UCSD-AML1 (cell line): ENCODE data around the gene NTRK2.

Experiments used
- DNase-seq: peaks from one replicate; lab custom pipeline; 2025; ENCODE audit not compliant: unreplicated experiment; lab: John Stamatoyannopoulos, UW

Gene NTRK2

DNA sequence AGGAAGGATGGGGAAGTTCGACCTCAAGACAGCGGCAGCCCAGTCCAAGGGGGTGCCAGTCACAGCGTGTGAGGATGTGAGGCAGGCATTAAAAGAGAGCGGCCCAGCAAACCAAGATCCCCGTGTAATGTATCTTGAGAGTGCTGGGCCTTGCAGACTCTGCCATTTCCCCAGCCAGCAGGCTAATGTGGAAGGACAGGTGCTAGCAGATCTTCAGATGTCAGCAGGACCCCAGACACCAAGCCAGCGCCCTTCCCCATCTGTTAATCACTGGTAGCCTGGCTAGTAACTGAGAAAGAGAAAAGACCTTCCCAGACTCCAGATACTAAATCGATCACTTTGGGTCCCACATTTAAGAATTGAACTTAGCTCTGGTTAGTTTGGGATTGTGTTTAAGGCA, 62.2 kb downstream of the NTRK2 start:
- DNase-seq: no peak

DNA sequence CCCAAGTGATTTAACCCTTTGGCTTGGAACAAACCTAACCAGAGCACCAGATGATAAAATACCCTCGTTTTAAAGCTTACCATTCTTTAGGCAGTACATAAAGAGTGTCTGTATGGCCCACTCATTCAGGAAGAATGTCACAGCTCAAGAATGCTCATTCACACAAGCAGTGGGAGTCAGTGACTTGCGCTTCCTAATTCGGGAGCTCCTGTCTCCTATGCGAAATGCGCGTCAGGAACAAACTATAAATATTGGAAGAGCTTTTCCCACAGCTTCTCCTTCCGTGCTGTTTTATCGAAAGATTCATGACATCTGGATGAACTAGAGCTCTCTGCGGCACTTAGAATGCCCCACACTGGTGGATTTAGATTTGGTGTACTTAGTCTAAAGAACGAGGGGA, 66.6 kb downstream of the NTRK2 start:
- DNase-seq: no peak

GRCh38 chr9:84736536-84736935, 67.0 kb downstream of the NTRK2 start:
- no peak for DNase-seq

GRCh38 chr9:84738353-84738752, 68.8 kb downstream of the NTRK2 start:
- no peak for DNase-seq

DNA sequence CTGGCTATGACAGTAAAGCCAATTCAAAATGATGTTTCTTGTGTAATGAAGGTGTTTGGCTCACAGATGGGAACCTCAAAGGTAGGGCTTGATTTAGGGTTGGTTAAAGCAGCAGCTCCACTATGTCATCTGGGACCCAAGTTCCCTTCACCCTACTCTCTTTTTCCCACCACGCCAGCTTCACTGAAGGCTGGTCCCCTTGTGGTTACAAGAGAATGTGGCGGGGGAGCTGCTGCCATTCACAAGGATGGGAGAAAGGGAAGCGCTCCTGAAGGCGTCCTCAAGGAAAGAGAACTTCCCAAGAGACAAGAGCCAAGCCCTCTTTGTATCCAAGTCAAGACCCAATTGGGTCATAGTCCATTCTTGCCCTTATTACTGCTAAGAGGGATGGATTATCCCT, 72.7 kb downstream of the NTRK2 start:
- no peak for DNase-seq

GRCh38 chr9:84744195-84744594, 74.7 kb downstream of the NTRK2 start:
- DNase-seq: no peak

DNA sequence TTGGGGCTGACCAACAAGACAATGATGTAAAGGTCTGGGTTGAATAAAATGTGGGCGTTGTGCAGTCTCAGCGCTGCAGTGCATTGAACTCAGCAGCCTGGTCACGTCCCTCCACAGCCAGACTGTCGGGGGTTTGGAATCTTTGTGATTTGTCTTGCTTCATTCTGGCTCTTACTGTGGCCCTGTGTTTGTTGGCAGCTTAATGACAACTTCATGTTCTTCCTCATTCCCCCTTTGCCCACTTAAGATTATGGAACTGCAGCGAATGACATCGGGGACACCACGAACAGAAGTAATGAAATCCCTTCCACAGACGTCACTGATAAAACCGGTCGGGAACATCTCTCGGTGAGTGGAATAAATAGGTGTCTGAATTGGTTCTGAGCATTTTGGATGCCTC, 75.2 kb downstream of the NTRK2 start:
- no peak for DNase-seq

- DNase-seq: no peak
These were observed 78.6 kb downstream of the NTRK2 start for GRCh38 chr9:84748112-84748511.

DNA sequence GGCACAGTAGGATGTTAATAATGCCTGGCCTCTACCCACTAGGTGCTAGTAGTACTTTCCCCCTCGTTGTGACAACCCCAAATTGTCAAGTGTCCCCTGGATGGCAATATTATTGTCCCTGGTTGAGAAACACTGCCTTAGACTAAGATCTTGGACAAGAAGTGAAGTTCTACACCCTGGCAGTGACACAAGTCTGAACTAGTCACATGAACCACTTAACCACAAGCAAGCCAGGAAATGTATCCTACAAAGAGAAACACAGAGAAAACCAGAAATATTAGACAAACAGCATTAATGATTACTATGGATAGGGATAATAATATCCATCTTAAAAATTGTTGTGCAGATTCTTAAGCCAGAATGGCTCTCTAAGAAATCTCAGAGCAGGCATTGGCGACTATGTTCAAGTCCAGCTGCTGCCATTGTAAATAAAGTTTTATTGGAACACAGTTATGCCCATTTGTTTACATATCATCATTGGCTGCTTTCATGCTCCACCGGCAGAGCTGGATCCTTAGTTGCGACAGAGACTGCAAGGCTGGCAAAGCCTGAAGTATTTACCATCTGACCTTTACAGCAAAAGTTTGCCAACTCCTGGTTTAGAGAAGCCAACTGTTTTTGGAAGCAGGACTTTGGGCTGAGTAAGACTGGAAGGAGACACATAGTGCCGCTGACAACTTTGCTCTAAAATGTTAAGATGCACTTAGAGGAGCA, 80.8 kb downstream of the NTRK2 start:
- DNase-seq: no peak

DNA sequence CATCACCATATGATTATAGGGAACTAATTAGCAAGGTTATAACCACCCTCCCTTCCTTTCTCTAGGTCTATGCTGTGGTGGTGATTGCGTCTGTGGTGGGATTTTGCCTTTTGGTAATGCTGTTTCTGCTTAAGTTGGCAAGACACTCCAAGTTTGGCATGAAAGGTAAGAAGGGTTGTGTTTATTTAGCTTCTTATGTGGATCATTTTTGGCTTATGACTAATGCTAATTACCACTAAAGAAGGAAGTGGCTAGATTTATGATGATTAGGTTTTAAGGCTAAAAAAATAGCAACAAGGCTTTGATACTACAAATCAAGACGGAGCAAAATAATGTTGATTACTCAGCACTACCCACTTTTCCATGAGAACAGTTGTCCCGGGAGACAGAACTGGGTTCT, 82.4 kb downstream of the NTRK2 start:
- no peak for DNase-seq

- no peak for DNase-seq
These were observed 84.9 kb downstream of the NTRK2 start for GRCh38 chr9:84754461-84754860.

- DNase-seq: no peak
These were observed 85.4 kb downstream of the NTRK2 start for GRCh38 chr9:84754881-84755280.

- DNase-seq: no peak
These were observed 85.9 kb downstream of the NTRK2 start for GRCh38 chr9:84755380-84755779.

DNA sequence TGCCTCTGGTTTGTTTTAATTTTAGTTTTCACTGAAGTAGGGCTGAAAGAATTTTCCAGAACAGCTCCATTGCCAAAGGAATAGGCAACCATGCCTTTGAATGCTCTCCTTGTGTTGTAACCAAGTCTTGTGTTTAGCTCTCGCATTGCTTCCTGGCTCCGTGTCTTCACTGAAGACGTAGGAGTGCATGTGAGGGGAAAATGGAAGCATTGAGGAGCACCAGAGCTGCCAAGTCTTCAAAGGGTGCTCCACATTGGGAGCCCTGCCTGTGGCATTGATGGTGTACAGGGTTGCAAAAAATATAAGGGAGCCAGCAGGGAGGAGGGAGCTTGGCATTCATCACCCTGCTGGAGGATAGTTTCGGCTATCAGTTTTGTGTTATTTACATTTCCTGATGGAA, 86.6 kb downstream of the NTRK2 start:
- no peak for DNase-seq

GRCh38 chr9:84756731-84757130, 87.2 kb downstream of the NTRK2 start:
- no peak for DNase-seq

DNA sequence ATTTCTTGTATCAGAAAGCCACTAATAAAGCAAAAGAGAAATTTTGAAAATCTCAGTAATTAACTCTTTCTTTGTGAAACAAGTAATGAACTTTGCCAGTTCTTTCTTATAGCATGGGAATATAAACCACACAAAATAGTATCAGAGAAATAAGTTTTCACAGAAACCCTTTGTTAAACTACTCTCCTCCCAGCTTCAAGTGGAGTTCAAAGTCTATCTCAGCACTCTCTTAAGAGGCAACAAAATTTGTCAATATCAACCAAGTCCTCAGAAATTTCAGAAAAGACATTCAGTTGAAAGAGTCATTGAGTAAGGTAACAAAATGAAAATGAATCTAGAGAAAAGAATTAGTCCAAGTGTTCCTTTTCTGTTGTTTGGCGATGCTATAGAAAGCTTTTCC, 89.3 kb downstream of the NTRK2 start:
- DNase-seq: no peak

GRCh38 chr9:84759300-84759750, 89.8 kb downstream of the NTRK2 start:
- DNase-seq: no peak

GRCh38 chr9:84759804-84760203, 90.3 kb downstream of the NTRK2 start:
- no peak for DNase-seq

DNA sequence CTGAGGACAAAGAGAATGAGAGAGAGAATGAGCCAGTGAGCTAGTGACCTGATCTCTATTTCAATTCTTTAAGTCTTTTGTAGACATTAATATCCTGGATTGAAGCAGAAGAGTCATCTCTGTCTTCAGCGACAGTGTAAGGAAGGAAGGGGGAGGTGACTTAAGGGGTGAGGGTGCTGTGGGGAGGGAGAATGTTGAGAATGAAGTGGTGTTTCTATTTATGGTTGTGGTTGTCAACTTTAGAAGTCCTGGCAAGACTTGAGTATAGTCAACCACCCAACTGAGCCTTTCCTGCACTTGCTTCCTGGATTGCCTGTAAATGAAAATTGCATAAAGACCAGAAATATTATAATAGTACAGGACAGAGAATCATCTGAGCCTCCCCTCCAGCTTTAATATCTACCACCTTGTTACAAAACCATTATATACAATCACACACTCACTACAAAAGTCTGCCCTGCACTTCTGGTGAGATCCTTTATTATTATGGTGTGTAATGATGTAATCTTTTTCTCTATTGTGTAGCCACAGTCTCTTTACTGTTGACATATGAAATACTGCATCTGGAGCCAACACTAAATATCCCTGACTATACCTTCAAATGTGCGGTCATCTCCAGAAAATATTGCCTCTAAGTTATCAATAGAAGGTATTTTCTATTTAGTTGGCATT, 91.7 kb downstream of the NTRK2 start:
- DNase-seq: no peak

DNA sequence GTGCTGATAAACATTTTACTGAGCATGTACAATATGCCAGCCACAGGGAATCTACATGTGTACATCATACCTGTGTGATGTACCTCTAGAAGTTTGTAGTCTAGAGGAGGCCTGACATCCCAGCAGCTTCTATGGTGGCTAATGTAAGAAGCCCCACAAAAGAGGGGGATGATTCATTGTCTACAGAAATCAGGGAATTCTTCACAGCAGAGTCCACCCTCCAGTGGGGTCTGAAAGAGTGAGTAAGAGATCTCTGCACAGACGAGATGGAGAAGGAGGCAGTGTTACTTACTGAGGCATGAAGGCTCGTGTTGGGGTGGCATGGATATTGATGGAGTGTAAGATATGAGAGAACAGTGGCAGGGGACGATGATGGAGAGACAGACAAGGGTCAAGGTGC, 103.0 kb downstream of the NTRK2 start:
- DNase-seq: no peak

DNA sequence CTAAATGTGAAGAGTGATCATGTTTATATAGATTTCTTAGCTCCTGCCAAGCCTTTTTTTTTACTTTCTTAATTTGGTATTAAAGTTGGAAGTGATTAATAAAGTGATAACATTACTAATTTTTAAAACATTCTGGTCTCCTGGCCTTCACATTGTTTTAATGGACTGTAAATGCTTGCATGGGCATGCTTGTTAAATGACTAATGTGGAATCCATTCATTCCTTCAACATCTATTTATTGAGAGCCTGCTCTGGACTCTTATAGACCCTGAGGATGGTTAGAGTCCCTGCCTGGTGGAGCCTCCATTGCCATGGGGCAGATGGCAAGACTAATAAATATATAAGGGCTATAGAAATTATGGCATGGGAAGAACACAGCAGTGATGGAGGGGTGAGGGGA, 103.5 kb downstream of the NTRK2 start:
- DNase-seq: no peak

- no peak for DNase-seq
These were observed 105.6 kb downstream of the NTRK2 start for GRCh38 chr9:84775056-84775643.
